Right cardiac atrium (tissue), 5 donors: ENCODE results near the gene LHFPL2. TPM values are rescaled to one million over a fixed set of nuclear protein-coding genes. Genes with fewer than 3 reads are reported as not detected.
"Not testable (repeated sequence)": the region's sequence is repeated elsewhere in the genome, so short reads cannot be mapped to it uniquely, and the experiment has no call there.

Source experiments
- ATAC-seq, 2 donors: fragments of 200-7000 bp; cut with Tn5 transposase; one replicate each; pipeline versions ENCODE4 v1.8.0 to v1.9.1; 2020; ENCODE audit warnings: moderate library complexity in 2 of 2, mild to moderate bottlenecking in 1 of 2
- DNase-seq, 3 donors: peaks; one replicate each; pipeline ENCODE4 v3.0.0-alpha.2; 2020
- H3K27ac ChIP-seq: one replicate; pipeline ENCODE4 v1.5.1; 2013; ENCODE audit warnings: mild to moderate bottlenecking, low read length, control low read depth, moderate library complexity
- H3K27me3 ChIP-seq: one replicate; pipeline ENCODE4 v1.6.1; 2013; ENCODE audit not compliant: control insufficient read depth, insufficient read depth
- H3K4me1 ChIP-seq: one replicate; pipeline ENCODE4 v1.6.1; 2013; ENCODE audit warnings: low read length; ENCODE audit not compliant: control insufficient read depth, insufficient read depth
- H3K4me3 ChIP-seq: one replicate; pipeline ENCODE4 v1.5.1; 2013; ENCODE audit warnings: low read length, control low read depth
- H3K9me3 ChIP-seq: one replicate; pipeline ENCODE4 v1.6.1; 2013; ENCODE audit warnings: low read length; ENCODE audit not compliant: control insufficient read depth
- WGBS: extraction: QIAGEN DNeasy Blood & Tissue Kit; methylation state at CpG from one replicate; pipeline ENCODE4 v1.1.7; 2013; 5-methylcytosine and 5-hydroxymethylcytosine counted together
- intact Hi-C, 4 donors: fragments of 100-400 bp; cut with DNase I; formaldehyde crosslinking; loops; one replicate each; pipeline versions ENCODE4 v1.11.0 to v1.14.0; 2022 to 2023
- polyA plus RNA-seq: library from polyadenylated mRNA; stranded (reverse); fragments of 200-250 nt; gene quantifications from one replicate; pipeline ENCODE4 v1.2.3, GENCODE V29; 2013
- total RNA-seq, 4 donors: library from RNA; stranded (reverse); fragmentation: NEBNext Ultra II Directional; extraction: Animal tissue kit (Norgen Biotek cat#: 25700); gene quantifications; one replicate each; pipeline ENCODE4 v1.2.1, GENCODE V29; 2021
- donor health status: healthy with polysubstance abuse.
- donor health status: DM: no; HTN: yes; CAD: no.
- donor health status: DM: no; HTN: no; CAD: no.
- donor health status: DM: no; HTN: yes; CAD: no; lungs with severe emphysema.
- donor health status: DM: yes; HTN: yes; CAD: no.

The LHFPL2 gene
- total and polyA plus RNA-seq, 5 donors: 5.6 to 21.4 (median 10.9) TPM

GRCh38 chr5:78482948-78483347 lies 165.6 kb downstream of the LHFPL2 start:
- DNase-seq (no peak), ATAC-seq (no peak)
- 99% methylated on average over 1 of the region's 1 CpG for WGBS
- Histone ChIP-seq H3K27me3 (no peaks in the 10 kb centered on the region), H3K27ac (no peak overlapping the region), H3K9me3 (no peaks in the 10 kb centered on the region), H3K4me1 (no peaks in the 10 kb centered on the region), H3K4me3 (no peak overlapping the region)
- intact Hi-C loops: no loop called here

- Histone ChIP-seq H3K4me1 (no peaks in the 10 kb centered on the region), H3K27me3 (no peaks in the 10 kb centered on the region), H3K4me3 (no peak overlapping the region), H3K27ac (no peak overlapping the region), H3K9me3 (no peaks in the 10 kb centered on the region)
- DNase-seq: no peak
- ATAC-seq: no peak
- intact Hi-C loops: loop anchor here in 2 of 4 donors (10.0 kb wide), 2 partner anchors 48 to 168 kb away; partner anchors contain the start of gene LHFPL2 (in 1 of the 2)
- 83% methylated on average over 1 of the region's 1 CpG for WGBS
Observed at GRCh38 chr5:78476795-78477194, 171.8 kb downstream of the LHFPL2 start.

GRCh38 chr5:78475370-78475769 lies 173.2 kb downstream of the LHFPL2 start:
- no peak overlapping the region for H3K27ac ChIP-seq
- intact Hi-C loops: loop anchor here in 2 of 4 donors (10.0 kb wide), 2 partner anchors 49 to 169 kb away; partner anchors contain the start of gene LHFPL2 (in 1 of the 2)
- ATAC-seq: no peak
- no peaks in the 10 kb centered on the region for H3K4me1 ChIP-seq
- H3K9me3 ChIP-seq: no peaks in the 10 kb centered on the region
- 95% methylated on average over 3 of the region's 3 CpGs for WGBS
- no peak for DNase-seq
- no peaks in the 10 kb centered on the region for H3K27me3 ChIP-seq
- no peak overlapping the region for H3K4me3 ChIP-seq

GRCh38 chr5:78473751-78474150 lies 174.8 kb downstream of the LHFPL2 start:
- Histone ChIP-seq H3K27me3 (no peaks in the 10 kb centered on the region), H3K9me3 (no peaks in the 10 kb centered on the region), H3K27ac (no peak overlapping the region), H3K4me1 (no peaks in the 10 kb centered on the region), H3K4me3 (no peak overlapping the region)
- ATAC-seq (no peak), DNase-seq (no peak)
- 87% methylated on average over 1 of the region's 1 CpG for WGBS
- intact Hi-C loops: loop anchor here in 2 of 4 donors (10.0 kb wide), 2 partner anchors 51 to 171 kb away; partner anchors contain the start of gene LHFPL2 (in 1 of the 2)

GRCh38 chr5:78472469-78473106 lies 176.0 kb downstream of the LHFPL2 start:
- Histone ChIP-seq H3K27ac (no peak overlapping the region), H3K27me3 (no peaks in the 10 kb centered on the region), H3K4me3 (no peak overlapping the region), H3K4me1 (no peaks in the 10 kb centered on the region), H3K9me3 (no peaks in the 10 kb centered on the region)
- ATAC-seq (peak; percentile 29 to 54), DNase-seq (no peak)
- intact Hi-C loops: loop anchor here in 2 of 4 donors (10.0 kb wide), 2 partner anchors 52 to 172 kb away; partner anchors contain the start of gene LHFPL2 (in 1 of the 2)

- intact Hi-C loops: loop anchor here in 2 of 4 donors (10.0 kb wide), 2 partner anchors 53 to 173 kb away; partner anchors contain the start of gene LHFPL2 (in 1 of the 2)
- ATAC-seq: no peak
- no peaks in the 10 kb centered on the region for H3K4me1 ChIP-seq
Observed at GRCh38 chr5:78471896-78472295, 176.7 kb downstream of the LHFPL2 start.

GRCh38 chr5:78467752-78468357 lies 180.7 kb downstream of the LHFPL2 start:
- no peaks in the 10 kb centered on the region for H3K27me3 ChIP-seq
- intact Hi-C loops: loop anchor here in 1 of 4 donors (10.0 kb wide), 1 partner anchor 497 kb away; no protein-coding TSS in a partner anchor
- no peak for DNase-seq
- no peaks in the 10 kb centered on the region for H3K9me3 ChIP-seq
- no peaks in the 10 kb centered on the region for H3K4me1 ChIP-seq
- 12% methylated on average over 3 of the region's 3 CpGs for WGBS
- ATAC-seq: peak; percentile 40 to 67
- H3K4me3 ChIP-seq: no peak overlapping the region
- no peak overlapping the region for H3K27ac ChIP-seq

More at GRCh38 chr5:78471896-78472295, 176.7 kb downstream of the LHFPL2 start:
- no peaks in the 10 kb centered on the region for H3K9me3 ChIP-seq
- no peak for DNase-seq
- no peaks in the 10 kb centered on the region for H3K27me3 ChIP-seq
- no peak overlapping the region for H3K27ac ChIP-seq
- H3K4me3 ChIP-seq: no peak overlapping the region

GRCh38 chr5:78467140-78467539 lies 181.4 kb downstream of the LHFPL2 start:
- no peaks in the 10 kb centered on the region for H3K9me3 ChIP-seq
- intact Hi-C loops: loop anchor here in 1 of 4 donors (10.0 kb wide), 1 partner anchor 498 kb away; no protein-coding TSS in a partner anchor
- H3K4me3 ChIP-seq: no peak overlapping the region
- no peaks in the 10 kb centered on the region for H3K27me3 ChIP-seq
- no peaks in the 10 kb centered on the region for H3K4me1 ChIP-seq
- DNase-seq: no peak
- 93% methylated on average over 1 of the region's 1 CpG for WGBS
- ATAC-seq: no peak
- H3K27ac ChIP-seq: no peak overlapping the region

- ATAC-seq: no peak
- DNase-seq: no peak
- Histone ChIP-seq H3K27ac (no peak overlapping the region), H3K4me1 (no peaks in the 10 kb centered on the region), H3K4me3 (no peak overlapping the region), H3K9me3 (no peaks in the 10 kb centered on the region), H3K27me3 (no peaks in the 10 kb centered on the region)
- intact Hi-C loops: no loop called here
- WGBS: 94% methylated on average over 2 of the region's 2 CpGs
Observed at GRCh38 chr5:78458843-78459242, 189.7 kb downstream of the LHFPL2 start.

- H3K27ac ChIP-seq, intact Hi-C loops, H3K4me3 ChIP-seq, H3K4me1 ChIP-seq, H3K27me3 ChIP-seq, H3K9me3 ChIP-seq, ATAC-seq, DNase-seq: not testable (repeated sequence)
- WGBS: 80% methylated on average over 14 of the region's 14 CpGs
Observed at GRCh38 chr5:78457507-78457906, 191.1 kb downstream of the LHFPL2 start.

GRCh38 chr5:78449103-78449502 lies 199.5 kb downstream of the LHFPL2 start:
- no peak for DNase-seq
- H3K4me3 ChIP-seq: no peak overlapping the region
- H3K27me3 ChIP-seq: no peaks in the 10 kb centered on the region
- no peaks in the 10 kb centered on the region for H3K4me1 ChIP-seq
- H3K9me3 ChIP-seq: no peaks in the 10 kb centered on the region
- ATAC-seq: no peak
- intact Hi-C loops: no loop called here
- H3K27ac ChIP-seq: no peak overlapping the region
